Spleen (tissue), 11 donors: ENCODE results near the gene PZP. TPM values are rescaled to one million over a fixed set of nuclear protein-coding genes. Genes with fewer than 3 reads are reported as not detected.

Source experiments
- DNase-seq: peaks from one replicate; pipeline ENCODE4 v3.0.0-alpha.2; 2020
- H3K27ac ChIP-seq, 8 donors: fragments of 200-600 bp; sonication (generic) in 7 of 8; 1 replicate in 4 of 8; 2 replicates in 4 of 8; pipeline versions ENCODE4 v1.5.0 to v1.8.0; 2016 to 2021; ENCODE audit warnings: inconsistent platforms in 4 of 8, mild to moderate bottlenecking in 4 of 8, moderate library complexity in 1 of 8
- H3K27me3 ChIP-seq, 7 donors: fragments of 200-600 bp; sonication (generic) in 6 of 7; replicated peaks in 1 of 7; 1 replicate in 4 of 7; 2 replicates in 3 of 7; pipeline versions ENCODE4 v1.5.0 to v1.8.0; 2016 to 2021; ENCODE audit warnings: inconsistent platforms in 3 of 7, mild to moderate bottlenecking in 1 of 7
- H3K36me3 ChIP-seq, 6 donors: fragments of 200-600 bp; sonication (generic) in 5 of 6; 1 replicate in 4 of 6; 2 replicates in 2 of 6; pipeline versions ENCODE4 v1.5.0 to v1.8.0; 2016 to 2021; ENCODE audit warnings: inconsistent platforms in 2 of 6
- H3K4me1 ChIP-seq, 6 donors: fragments of 200-600 bp; sonication (generic) in 5 of 6; 1 replicate in 3 of 6; 2 replicates in 3 of 6; pipeline versions ENCODE4 v1.5.0 to v1.8.0; 2016 to 2021; ENCODE audit warnings: inconsistent platforms in 3 of 6
- H3K4me3 ChIP-seq, 8 donors: fragments of 200-600 bp; sonication (generic) in 7 of 8; 1 replicate in 4 of 8; 2 replicates in 4 of 8; pipeline versions ENCODE4 v1.5.0 to v1.8.0; 2016 to 2021; ENCODE audit warnings: inconsistent platforms in 4 of 8, mild to moderate bottlenecking in 4 of 8, moderate library complexity in 2 of 8
- H3K9me3 ChIP-seq, 8 donors: fragments of 200-600 bp; sonication (generic) in 7 of 8; 1 replicate in 4 of 8; 2 replicates in 4 of 8; pipeline versions ENCODE4 v1.5.0 to v1.8.0; 2016 to 2021; ENCODE audit warnings: inconsistent platforms in 4 of 8
- POLR2A ChIP-seq, 3 donors: fragments of 450-650 bp; IDR thresholded peaks; one replicate each; pipeline ENCODE4 v1.5.1; 2017; ENCODE audit warnings: antibody characterized with exemption in 3 of 3, mild to moderate bottlenecking in 1 of 3
- POLR2AphosphoS5 ChIP-seq, 3 donors: sonication (generic); formaldehyde crosslinking; IDR thresholded peaks; one replicate each; pipeline ENCODE4 v1.5.1; 2017; ENCODE audit warnings: antibody characterized with exemption in 3 of 3
- WGBS, 5 donors: extraction: QIAGEN DNeasy Blood & Tissue Kit in 3 of 5; methylation state at CpG; one replicate each; pipeline versions ENCODE4 v1.1.5 to v1.1.7; 2013 to 2018; 5-methylcytosine and 5-hydroxymethylcytosine counted together
- intact Hi-C: fragments of 100-400 bp; cut with DNase I; formaldehyde crosslinking; loops from one replicate; pipeline ENCODE4 v1.15.0; 2023; ENCODE audit warnings: low total_unique reads
- polyA plus RNA-seq, 3 donors: library from polyadenylated mRNA; stranded (reverse); fragments of 200-250 nt; gene quantifications; one replicate each; pipeline ENCODE4 v1.2.1, GENCODE V29; 2013
- total RNA-seq, 7 donors: library from RNA; depleted of rRNA in 3 of 7; stranded (reverse); fragments of >200 nt in 3 of 7; fragmentation: NEBNext Ultra II Directional in 4 of 7; extraction: Animal tissue kit (Norgen Biotek cat#: 25700) in 4 of 7; gene quantifications; one replicate each; pipeline versions ENCODE4 v1.1.0 to v1.2.1, GENCODE V29; 2016 to 2021
- TF ChIP-seq, protein P1 (sequence below), 11 experiments: fragments of 200-600 bp in 7 of 11; fragments of 450-650 bp in 4 of 11; sonication (generic) in 4 of 11; IDR thresholded peaks in 8 of 11; conservative IDR thresholded peaks in 3 of 11; 1 replicate in 7 of 11; 2 replicates in 4 of 11; pipeline versions ENCODE4 v1.4.0 to v1.8.0; 2016 to 2021; ENCODE audit warnings: antibody characterized with exemption in 11 of 11, inconsistent platforms in 4 of 11, mild to moderate bottlenecking in 1 of 11
- donor health status: healthy with polysubstance abuse.
- donor health status: DM: no; HTN: no; CAD: no; lungs with moderate emphysema.
- donor health status: DM: no; HTN: no; CAD: no.
- donor health status: Bipolar disorder and iron deficiency.
- donor health status: healthy.
- donor health status: DM: no; HTN: no; CAD: no.
- donor health status: DM: yes; HTN: yes; CAD: no.

Gene PZP
- total and polyA plus RNA-seq, 10 donors = 0.06 to 3.0 (median 0.92) TPM

DNA sequence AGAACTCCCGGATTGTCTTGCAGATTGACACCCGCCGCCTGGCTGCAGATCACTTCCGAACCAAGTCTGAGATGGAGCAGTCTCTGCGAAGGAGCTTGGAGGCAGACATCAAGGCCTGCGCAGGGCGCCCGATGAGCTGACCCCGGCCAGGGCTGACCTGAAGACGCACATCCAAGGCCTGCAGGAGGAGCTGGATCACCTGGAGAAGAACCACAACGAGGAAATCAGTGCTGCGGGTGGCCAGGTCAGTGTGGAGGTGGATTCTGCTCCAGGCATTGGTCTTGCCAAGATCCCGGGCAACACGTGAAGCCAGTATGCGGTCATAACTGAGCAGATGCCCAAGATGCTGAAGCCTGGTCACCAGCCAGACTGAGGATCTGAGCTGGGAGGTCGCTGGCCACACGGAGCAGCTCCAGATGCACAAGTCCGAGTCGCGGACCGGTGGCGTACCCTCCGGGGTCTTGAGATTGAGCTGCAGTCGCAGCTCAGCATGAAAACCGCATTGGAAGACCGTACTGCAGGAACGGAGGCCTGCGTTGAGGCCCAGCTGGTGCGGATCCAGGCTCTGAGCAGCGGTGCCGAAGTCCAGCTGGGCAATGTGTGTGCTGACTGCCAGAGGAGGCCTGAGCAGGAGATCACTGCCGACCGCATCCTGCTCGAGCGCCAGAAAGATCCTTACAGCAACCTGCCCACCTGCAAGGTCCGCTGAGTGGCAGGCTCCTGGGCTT, 80.1 kb downstream of the PZP start:
- intact Hi-C loops = no loop called here
- peak; percentile 72 for DNase-seq
- peaks cover 0 to 16% (median 7%) of the 10 kb centered on the region in 6 donors for H3K4me1 ChIP-seq
- H3K27me3 ChIP-seq = no peaks in the 10 kb centered on the region
- WGBS, 5 donors = 91 to 97% (median 95%) methylated on average over 33 to 36 of the region's 36 CpGs
- no peak overlapping the region for H3K4me3 ChIP-seq
- no peak overlapping the region for H3K27ac ChIP-seq
- TF ChIP-seq POLR2A (IDR thresholded peaks at IDR 0.05) (no peak), POLR2AphosphoS5 (IDR thresholded peaks at IDR 0.05) (no peak)
- TF ChIP-seq, protein P1, sequence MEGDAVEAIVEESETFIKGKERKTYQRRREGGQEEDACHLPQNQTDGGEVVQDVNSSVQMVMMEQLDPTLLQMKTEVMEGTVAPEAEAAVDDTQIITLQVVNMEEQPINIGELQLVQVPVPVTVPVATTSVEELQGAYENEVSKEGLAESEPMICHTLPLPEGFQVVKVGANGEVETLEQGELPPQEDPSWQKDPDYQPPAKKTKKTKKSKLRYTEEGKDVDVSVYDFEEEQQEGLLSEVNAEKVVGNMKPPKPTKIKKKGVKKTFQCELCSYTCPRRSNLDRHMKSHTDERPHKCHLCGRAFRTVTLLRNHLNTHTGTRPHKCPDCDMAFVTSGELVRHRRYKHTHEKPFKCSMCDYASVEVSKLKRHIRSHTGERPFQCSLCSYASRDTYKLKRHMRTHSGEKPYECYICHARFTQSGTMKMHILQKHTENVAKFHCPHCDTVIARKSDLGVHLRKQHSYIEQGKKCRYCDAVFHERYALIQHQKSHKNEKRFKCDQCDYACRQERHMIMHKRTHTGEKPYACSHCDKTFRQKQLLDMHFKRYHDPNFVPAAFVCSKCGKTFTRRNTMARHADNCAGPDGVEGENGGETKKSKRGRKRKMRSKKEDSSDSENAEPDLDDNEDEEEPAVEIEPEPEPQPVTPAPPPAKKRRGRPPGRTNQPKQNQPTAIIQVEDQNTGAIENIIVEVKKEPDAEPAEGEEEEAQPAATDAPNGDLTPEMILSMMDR (IDR thresholded peaks at IDR 0.05 in 8 of 11, conservative IDR thresholded peaks at IDR 0.05 in 3 of 11) = no peak
- peaks cover 0 to 10% (median 0%) of the 10 kb centered on the region in 6 donors for H3K36me3 ChIP-seq
- H3K9me3 ChIP-seq = peaks cover 0 to 5% (median 0%) of the 10 kb centered on the region in 8 donors

DNA sequence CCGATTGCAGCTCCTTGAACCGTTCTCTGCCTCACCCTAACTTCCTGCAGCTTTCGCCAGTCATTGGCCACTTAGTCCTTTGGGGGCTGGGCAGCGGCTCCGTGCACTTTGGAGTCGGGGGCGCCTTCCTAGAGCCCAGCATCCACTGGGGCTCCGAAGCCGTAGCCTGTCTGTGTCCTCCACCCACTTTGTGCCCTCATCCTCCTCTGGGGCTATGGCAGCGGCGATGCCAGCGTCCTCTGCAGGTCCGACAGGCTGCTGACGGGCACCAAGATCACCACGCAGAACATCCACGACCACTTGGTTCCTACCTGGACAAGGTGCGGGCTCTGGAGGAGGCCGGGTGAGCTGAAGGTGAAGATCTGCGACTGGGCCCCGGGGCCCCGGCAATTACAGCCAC, 80.7 kb downstream of the PZP start:
- H3K4me1 ChIP-seq = peaks cover 0 to 20% (median 7%) of the 10 kb centered on the region in 6 donors
- intact Hi-C loops = no loop called here
- TF ChIP-seq POLR2AphosphoS5 (IDR thresholded peaks at IDR 0.05) = no peak
- no peak for TF ChIP-seq POLR2A (IDR thresholded peaks at IDR 0.05)
- TF ChIP-seq, protein P1 (IDR thresholded peaks at IDR 0.05 in 8 of 11, conservative IDR thresholded peaks at IDR 0.05 in 3 of 11) = no peak
- no peak overlapping the region for H3K27ac ChIP-seq
- DNase-seq = no peak
- no peak overlapping the region for H3K4me3 ChIP-seq
- no peaks in the 10 kb centered on the region for H3K27me3 ChIP-seq
- WGBS, 5 donors = 93 to 97% (median 96%) methylated on average over 12 to 21 of the region's 21 CpGs
- peaks cover 0 to 5% (median 0%) of the 10 kb centered on the region in 8 donors for H3K9me3 ChIP-seq
- peaks cover 0 to 10% (median 0%) of the 10 kb centered on the region in 6 donors for H3K36me3 ChIP-seq

DNA sequence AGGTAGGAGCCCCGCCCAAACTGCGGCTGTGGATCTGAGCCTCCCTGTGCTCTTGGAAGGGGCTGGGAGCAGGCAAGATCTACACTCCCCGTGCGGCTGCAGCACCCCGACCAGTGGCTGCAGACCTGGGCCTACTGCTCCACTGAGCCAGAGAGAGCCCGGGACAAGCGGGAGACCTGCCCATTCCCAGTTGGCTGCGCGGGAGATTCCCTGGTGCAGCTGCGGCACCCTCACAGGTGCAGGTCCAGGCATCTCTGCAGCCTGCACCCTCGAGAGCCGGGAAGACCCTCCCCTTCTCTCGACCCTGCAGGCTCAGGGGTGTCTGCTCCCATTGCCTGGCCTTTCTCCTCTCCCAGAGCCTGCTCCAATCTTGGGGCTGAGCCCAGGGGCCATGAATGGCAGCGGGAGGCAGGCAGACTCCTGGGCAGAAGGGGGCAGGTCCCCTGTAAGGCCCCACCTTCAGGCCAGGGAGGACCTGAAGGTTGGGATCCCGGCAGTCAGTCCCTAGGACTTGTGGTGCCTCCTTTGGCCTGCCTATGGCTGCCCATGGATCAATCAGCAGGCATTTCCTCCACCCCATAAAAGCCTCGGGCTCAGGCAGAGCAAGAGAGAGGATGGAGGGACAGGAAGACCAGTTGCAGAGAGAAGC, 83.7 kb downstream of the PZP start:
- Histone ChIP-seq H3K4me1 (peaks cover 0 to 20% (median 9%) of the 10 kb centered on the region in 6 donors), H3K36me3 (peaks cover 0 to 10% (median 0%) of the 10 kb centered on the region in 6 donors), H3K27me3 (no peaks in the 10 kb centered on the region), H3K9me3 (no peaks in the 10 kb centered on the region), H3K27ac (peak overlapping the region in 7 of 8 donors; percentile 18 to 74 (median 66)), H3K4me3 (no peak overlapping the region)
- whole genome bisulfite sequencing, 5 donors = 87 to 96% (median 93%) methylated on average over 6 to 16 of the region's 16 CpGs
- TF ChIP-seq, protein P1 (IDR thresholded peaks at IDR 0.05 in 8 of 11, conservative IDR thresholded peaks at IDR 0.05 in 3 of 11) = no peak
- TF ChIP-seq POLR2A (IDR thresholded peaks at IDR 0.05) = no peak
- TF ChIP-seq POLR2AphosphoS5 (IDR thresholded peaks at IDR 0.05) = no peak
- intact Hi-C loops = no loop called here
- no peak for DNase-seq
